Renal pelvis (tissue), 4 donors: ENCODE data around the gene S1PR4. TPM values are rescaled to one million over a fixed set of nuclear protein-coding genes. Genes with fewer than 3 reads are reported as not detected.
"Not testable (repeated sequence)": the region's sequence is repeated elsewhere in the genome, so short reads cannot be mapped to it uniquely, and the experiment has no call there.

Experiments
- DNase-seq: peaks from one replicate; pipeline ENCODE4 v3.0.0-alpha.2; 2013
- polyA plus RNA-seq, 3 donors: library from polyadenylated mRNA; unstranded; fragments of 120-200 nt; gene quantifications; one replicate each; pipeline ENCODE4 v1.2.1, GENCODE V29; 2013; ENCODE audit not compliant: insufficient read length in 3 of 3

Gene S1PR4
- polyA plus RNA-seq, 3 donors: 0.43 to 0.51 (median 0.43) TPM

- DNase-seq: no peak
Observed at GRCh38 chr19:3194106-3195087, 15.8 kb downstream of the S1PR4 start.

DNA sequence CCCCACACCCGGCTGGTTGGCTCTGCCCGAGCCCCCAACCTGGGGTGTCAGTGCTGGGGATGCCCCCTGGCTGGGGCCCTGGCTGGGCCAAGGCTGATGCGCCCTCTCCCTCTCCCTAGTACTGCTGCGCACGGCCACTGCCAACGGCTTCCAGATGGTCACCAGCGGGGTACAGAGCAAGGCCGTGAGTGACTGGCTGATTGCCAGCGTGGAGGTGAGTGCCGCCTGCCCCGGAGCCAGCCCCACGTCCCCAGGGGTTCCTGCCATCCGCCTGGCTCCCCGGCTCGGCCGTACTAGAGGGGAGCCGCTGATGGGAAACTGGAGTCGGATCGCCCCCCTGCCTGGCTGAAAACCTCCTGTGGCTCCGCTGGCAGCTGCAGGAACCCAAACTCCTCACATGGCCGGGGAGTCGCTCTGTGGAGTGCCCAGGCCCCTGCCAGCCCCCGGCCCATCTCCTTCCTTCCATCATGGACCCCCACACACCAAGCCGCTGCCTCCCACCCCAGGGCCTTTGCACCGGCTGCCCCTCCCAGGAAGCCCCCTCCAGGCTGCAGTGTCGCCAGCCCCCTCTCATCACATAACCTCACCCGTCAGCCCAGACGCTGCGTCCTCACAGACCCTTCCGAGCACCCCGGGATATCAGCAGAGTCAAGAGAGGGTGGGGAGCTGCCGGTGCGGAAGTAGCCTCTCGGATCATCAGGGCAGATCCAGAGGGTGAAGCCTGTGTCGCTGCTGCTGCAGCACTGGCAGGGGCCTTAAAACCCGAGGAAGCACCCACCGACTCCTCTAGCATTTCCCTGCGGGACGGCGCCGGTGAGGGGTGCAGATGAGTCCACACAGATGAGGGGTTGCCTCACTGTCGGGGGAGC lies 17.7 kb downstream of the S1PR4 start:
- no peak for DNase-seq

GRCh38 chr19:3196933-3197205 lies 18.3 kb downstream of the S1PR4 start:
- no peak for DNase-seq

DNA sequence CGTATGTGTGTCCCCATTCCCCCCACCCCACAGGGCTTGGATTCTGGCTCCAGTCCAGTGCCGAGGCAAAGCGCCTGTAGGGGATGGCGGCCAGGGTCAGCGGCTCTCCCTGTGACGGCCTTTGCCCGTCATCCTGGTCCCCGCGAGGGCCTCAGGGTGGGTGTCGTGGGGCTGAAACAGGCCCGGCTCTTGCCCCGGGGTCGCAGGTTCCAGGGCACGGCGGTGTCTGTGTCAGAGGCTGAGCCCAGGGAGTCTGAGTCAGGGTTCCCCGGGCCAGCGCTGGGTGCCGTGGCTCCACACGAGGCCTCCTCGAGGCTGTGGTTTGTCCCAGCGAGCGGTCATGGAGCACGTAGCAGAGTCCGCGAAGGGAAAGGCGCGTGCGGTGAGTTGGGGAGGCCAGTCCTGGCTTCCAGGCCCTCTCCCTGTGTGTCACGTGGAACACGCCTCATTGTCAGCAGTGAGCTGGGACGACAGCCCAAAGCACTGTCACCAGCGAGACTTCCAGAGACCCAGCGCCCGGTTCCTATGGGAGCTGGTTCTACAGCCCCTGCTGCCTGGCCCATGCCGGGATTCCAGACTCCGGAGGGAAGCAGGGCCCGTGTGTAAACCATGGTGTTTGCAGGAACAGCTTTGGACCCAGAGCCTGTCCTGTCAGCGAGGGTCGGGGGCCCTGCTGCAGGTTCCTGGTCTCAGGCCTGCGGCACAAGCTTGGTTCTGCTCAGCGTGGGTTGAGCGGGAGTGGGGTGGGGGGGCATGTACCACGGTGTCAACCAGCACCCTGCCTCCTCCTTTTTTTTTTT lies 20.5 kb downstream of the S1PR4 start:
- DNase-seq: no peak

GRCh38 chr19:3201072-3201700 lies 22.6 kb downstream of the S1PR4 start:
- DNase-seq: no peak

DNA sequence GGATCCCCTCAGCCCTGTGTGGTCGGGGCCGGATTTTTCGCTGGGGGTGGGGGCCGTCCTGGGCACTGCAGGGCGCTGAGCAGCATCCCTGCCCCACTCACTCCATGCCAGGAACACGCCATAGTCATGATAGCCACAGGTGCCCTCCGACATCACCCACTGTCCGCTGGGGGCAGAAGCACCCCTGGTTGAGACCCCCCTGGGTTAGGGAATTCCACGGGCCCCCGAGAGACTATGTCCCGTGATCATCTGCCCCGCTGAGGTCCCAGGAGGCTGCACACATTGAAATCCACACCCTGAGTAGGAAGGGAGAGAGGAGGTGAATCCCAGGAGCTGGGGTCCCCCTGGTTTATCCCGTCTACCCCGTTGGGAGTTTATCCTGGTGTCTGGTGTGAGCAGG lies 23.3 kb downstream of the S1PR4 start:
- DNase-seq: no peak

- no peak for DNase-seq
Observed at GRCh38 chr19:3202346-3202745, 23.8 kb downstream of the S1PR4 start.

DNA sequence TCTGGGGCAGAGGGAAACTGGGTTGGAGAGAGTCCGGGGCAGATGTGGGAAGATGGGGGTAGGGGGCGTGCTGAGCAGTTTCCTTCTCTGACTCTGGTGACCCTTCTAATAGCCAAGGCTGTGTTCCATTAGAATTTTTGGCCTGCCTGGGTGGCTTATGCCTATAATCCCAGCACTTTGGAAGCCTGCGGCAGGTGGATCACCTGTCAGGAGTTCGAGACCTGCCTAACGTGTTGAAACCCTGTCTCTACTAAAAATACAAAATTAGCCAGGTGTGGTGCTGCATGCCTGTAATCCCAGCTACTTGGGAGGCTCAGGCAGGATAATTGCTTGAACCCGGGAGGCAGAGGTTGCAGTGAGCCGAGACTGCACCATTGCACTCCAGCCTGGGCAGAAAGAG lies 24.3 kb downstream of the S1PR4 start:
- DNase-seq: not testable (repeated sequence)

GRCh38 chr19:3203805-3204645 lies 25.5 kb downstream of the S1PR4 start:
- no peak for DNase-seq

GRCh38 chr19:3204646-3205275 lies 26.2 kb downstream of the S1PR4 start:
- DNase-seq: no peak

- DNase-seq: no peak
Observed at GRCh38 chr19:3206216-3206953, 27.8 kb downstream of the S1PR4 start.

GRCh38 chr19:3207461-3208242 lies 29.1 kb downstream of the S1PR4 start:
- no peak for DNase-seq

DNA sequence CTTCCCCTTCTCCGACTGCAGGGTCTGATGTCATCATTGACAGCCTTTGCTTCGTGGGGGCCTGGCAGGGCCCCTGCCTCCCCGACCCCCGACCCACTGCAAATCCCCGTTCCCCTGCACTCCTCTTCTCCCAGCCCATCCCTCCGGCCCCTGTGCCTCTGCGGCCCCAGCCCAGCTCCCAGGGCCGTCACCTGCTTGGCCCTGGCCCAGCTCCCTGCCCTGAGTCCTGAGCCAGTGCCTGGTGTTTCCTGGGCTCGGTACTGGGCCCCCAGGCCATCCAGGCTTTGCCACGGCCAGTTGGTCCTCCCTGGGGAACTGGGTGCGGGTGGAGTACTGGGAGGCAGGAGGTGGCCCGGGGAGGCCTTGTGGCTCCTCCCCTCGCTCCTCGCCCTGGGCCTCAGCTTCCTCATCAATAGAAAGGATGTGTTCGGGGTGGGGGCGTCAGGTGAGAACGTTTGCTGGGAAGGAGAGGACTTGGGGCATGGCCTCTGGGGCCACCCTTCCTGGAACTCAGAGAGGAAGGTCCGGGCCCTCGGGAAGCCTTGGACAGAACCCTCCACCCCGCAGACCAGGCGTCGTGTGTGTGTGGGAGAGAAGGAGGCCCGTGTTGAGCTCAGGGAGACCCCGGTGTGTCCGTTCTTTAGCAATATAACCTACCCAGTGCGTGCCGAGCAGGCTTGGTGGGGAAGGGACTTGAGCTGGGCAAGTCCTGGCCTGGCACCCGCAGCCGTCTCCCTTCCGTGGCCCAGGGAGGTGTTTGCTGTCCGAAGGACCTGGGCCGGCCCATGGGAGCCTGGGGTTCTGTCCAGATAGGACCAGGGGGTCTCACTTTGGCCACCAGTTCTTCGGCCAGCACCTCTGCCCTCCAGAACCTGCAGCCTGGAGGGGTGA lies 30.0 kb downstream of the S1PR4 start:
- no peak for DNase-seq

DNA sequence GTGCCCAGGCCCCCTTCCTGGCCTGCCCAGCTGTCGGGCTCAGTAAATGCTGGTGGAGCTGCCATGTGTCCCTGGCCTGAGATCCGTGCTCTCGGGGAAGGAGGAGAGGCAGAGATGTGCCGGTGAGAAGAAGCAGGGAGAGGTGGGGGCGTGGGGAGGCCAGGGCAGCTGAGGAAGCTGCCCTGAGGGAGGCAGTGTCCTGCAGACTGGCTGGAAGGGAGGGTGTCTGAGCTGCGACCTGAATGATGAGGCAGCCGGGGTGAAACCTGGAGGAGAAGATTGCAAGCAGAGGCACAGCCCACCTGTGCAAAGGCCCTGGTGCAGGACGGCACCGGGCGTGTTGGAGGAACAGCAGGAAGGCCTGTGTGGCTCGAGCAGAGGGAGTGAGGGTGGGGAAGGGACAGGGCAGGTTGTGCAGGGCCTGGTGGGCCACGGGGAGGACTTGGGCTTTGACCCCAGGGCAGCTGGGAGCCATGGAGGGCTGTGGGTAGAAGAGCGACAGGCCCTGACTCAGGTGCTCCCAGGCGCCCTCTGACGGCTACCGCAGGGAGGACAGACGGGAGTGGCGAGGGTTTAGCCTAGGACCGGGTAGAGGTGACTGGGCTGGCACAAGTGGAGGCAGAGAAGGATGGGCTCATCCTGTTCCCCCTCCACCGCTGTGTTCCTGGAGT lies 31.9 kb downstream of the S1PR4 start:
- DNase-seq: no peak

DNA sequence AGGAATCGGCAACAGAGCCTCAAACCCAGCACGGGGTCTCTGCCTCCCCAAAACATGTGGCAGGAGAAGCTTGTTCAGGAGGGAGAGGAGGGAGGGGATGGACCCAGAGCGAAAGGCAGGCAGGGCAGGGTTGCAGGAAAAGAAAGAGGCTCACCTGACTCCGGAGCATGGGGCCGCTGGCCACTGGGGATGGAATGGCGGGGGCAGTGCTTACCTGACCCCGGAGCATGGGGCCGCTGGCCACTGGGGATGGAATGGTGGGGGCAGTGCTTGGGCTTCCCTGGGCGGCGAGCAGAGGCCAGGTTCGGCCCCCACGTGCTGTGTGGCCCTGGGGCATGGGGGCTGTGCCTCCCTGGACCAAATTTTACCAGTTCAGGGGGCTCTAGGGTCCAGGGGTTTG lies 32.6 kb downstream of the S1PR4 start:
- no peak for DNase-seq

DNA sequence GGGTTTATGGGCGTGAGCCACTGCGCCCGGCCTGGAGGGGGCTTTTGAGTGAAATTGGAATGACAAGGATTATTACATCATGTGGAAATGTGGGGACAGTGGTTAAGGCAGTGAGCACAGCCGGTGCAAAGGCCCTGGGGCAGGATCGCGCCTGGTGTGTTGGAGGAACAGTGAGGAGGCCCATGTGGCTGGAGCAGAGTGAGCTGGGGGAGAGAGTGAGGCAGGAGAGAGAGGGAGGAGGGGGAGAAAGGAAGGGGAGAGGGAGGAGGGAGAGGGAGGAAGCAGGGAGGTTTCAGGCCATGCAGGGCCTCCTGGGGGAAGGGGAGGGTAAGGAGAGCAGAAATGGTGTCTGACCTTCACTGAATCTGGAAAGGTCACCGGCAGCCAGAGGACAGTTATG lies 34.6 kb downstream of the S1PR4 start:
- no peak for DNase-seq

- no peak for DNase-seq
Observed at GRCh38 chr19:3216874-3217273, 38.3 kb downstream of the S1PR4 start.
